HG03280 (cell line): ENCODE data around the gene MRPL28.
"Not testable (repeated sequence)": the region's sequence is repeated elsewhere in the genome, so short reads cannot be mapped to it uniquely, and the experiment has no call there.

ENCODE experiments used
- ATAC-seq: cut with Tn5 transposase; IDR thresholded peaks from one replicate; pipeline ENCODE4 v1.9.1; 2021; ENCODE audit warnings: mild to moderate bottlenecking, moderate library complexity; ENCODE audit not compliant: unreplicated experiment

MRPL28 gene

DNA sequence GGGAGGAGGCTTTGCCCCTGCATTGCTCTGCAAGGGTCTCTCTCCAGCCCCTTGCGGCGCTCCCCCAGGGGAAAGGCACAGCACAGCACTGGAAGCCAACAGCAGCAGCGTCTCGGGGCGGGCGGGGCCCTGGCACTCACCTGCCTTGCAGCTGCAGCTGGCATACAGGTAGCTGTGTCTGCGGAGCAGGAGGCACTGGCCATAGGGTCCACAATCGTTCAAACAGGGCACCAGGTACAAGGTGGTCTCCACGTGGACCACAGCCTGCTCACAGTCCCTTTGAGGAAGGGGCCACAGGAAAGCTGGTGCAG, 4.2 kb upstream of the MRPL28 start:
- ATAC-seq, result no peak

DNA sequence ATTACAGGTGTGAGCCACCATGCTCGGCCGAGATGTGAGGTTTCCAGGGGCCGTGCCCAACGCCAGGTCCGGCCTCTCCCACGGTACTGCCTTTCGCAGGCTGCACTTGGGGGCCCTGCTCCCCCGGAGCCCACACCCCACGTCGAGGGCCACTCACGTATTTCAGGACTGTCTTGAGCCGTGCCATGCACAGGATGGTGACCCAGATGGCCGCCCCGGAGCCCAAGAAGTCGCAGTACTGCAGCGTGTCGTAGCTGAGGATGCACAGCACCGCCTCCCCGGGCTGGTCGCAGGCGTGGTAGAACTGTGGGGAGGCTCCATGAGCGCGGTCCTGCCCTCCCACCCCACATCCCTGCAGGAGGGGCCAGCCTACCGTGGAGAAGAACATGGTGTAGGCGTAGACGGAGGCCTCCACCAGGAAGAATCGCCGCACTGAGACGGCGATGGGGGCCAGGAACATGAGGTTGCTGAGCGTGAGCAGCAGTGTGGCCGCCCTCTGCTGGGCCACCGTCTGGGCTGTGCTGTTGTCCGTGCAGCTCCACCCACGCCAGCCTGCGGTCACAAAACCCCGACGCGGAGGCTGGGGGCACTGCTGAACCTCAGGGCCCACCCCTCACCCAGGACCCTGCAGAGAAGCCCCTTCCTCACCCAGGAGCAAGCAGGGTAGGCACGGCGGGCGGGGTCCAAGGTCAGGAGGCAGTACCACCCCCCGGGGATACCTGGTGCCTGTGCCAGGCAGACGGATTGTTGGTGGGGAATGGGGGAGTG, 3.7 kb upstream of the MRPL28 start:
- no peak for ATAC-seq

DNA sequence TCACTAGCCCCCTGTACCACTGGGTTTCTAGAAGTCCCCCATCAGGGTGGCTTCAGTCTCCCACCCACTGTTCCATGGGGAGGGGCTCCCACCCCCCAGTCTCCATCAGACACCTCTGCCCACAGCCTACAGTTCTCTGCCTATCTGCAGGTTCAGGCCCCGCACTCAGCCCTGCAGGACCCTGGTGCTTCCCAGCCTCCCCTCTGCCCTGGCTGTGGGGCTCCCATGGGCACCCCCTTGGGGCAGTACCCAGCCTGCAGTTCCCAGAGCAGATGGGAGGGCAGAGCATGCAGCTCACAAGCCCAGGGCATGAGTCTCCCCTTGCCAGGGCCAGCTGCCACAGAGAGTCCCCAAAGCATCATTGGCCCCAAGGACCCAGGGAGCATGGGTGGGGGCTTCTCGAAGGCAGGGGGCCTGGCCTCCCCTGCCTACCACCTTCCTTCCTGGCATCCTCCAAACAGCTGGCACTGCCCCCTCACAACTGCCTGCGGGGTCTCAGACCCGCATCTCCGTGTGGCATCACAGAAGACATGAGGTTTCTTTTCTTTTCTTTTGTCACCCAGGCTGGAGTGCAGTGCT, 2.8 kb upstream of the MRPL28 start:
- ATAC-seq, result no peak

DNA sequence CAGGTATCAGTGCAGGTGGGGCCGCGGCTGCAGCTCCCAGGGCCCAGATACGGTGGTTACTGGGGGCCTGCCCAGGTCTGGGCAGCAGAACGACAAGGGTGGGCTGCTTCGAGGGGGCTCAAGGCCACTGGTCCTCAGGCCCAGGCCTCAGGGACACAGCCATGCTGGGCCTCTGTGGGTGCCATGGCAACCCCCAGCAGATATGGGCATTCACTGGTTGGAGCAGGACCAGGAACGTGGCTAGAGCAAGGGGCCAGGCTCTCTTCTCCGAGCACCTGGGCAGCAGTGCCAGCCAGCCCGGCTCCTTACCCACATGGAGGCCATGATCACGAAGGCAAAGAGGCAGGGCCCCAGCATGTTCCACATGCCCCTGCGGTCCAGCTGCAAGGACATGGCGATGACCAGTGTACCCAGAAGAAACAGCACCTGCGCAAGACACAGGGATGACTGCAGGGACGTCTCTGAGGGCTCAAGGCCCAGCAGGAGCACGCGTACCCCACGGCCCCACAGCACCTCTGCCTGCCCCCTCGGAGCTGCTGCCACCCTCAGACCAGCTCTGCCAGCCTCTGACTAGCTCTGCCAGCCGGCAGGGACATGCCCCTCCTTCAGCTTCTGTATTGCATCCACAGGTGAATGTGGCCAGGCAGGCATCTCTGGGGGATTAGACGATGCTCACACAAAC, 2.1 kb upstream of the MRPL28 start:
- ATAC-seq, result no peak

DNA sequence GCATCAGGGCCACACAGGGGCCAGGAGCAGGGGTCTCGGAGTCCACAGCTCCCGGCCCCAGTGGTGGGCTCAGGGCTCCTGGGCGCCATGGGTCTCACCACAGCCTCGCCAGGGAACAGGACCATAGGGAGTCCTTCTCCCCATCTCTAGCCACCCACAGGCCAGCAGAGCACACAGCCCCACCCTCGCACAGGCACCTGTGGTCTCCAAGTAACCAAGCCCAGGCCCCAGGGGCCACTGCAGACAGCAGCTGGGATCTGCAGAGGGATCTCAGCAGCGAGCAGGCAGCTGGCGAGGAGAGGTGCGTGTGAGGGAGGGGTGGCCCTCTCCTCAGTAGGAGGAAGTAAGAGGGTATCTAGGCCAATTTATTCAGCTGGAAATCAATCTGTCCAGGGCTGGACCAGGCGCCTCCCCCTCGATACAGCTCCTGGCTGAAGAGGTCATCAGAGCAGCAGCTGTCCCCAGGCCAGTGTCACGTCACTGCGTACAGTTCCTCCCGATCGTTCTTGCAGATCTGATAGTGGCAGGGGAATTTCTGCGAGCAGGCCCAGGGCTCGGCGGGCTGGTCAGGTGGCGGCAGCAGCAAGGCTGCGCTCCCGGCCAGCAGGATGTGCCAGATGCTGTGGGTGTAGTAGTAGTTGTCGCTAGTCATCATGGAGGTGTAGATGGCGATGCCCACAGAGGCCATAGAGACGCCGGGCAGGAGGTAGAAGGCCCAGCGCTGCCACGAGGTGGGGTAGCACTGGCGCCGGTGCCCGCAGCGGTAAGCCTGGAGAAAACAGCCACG, 1.4 kb upstream of the MRPL28 start:
- no peak for ATAC-seq

DNA sequence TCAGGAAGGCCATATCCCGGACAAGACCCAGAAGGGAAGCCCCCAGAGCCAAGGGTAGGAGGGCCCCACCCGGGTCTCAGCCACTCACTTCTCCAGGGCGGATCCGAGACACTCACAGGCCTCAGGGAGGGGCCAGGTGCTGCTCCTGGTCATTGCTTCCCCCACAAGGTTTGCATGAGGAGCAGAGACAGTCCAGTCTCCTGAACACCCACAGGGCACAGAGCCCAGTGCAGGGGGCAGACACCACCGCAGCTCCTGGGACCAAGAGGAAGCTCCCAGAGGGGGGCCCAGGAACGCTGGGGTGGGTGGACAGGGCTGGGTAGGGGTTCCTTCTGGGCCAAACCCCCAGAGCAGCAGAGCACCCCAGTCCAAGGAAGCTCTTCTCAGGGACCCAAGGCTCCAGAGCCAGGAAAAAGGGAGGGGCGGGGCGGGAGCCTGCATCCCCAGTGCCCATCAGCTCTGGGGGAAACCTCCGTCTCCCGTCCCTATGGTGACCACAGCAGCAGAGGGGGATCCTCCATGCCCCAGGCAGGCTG, 709 bp upstream of the MRPL28 start:
- no peak for ATAC-seq

DNA sequence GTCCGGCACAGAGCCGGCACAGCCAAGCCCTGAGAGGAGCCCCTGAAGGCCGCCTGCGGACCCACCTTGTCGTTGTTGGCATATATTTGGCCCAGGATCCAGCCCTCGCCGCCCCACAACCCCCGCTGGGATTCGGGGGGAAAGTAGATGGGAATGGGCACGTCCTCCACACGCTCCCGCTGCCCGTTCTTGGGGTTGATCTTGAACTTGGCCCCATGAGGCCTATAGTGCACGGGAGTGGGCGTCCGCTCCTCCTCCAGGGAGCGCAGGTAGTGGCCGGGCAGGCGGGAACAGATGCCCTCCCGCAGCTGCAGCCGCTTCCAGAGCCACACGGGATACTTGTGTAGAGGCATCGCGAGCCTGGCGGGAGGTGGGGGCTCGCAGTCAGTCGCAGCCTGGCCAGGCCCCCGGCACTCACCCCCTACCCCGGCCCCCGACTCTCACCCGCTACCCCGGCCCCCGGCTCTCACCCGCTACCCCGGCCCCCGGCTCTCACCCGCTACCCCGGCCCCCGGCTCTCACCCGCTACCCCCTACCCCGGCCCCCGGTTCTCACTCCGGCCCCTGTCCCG, 387 bp downstream of the MRPL28 start:
- ATAC-seq, result no peak

DNA sequence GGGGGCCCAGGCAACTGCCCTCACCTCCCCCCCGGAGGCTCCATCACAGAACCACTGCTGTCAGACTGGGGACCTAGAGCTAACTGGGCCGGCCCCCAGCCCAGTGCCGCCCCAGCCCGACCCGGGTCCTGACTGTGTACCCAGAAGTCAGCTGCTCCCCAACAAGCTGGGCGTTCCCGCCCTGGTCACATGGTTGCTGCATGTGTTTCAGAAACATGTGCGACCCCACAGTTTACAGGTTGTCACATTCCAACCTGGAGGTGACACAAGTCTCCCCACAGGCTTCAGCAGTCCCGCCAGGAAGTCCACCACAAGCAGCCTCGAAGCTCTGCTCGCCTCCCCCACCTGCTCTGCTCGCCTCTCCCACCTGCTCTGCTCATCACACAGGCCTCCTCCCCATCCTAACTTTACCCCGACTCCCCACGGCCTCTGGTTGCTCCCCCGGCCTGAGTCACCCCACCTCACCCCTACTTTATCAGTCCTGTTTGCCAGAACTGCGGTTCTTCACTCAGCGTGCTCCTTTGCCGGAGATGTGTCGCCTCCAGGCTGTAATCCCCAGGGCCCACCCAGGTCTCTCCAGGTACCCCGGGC, 968 bp downstream of the MRPL28 start:
- ATAC-seq, result no peak

DNA sequence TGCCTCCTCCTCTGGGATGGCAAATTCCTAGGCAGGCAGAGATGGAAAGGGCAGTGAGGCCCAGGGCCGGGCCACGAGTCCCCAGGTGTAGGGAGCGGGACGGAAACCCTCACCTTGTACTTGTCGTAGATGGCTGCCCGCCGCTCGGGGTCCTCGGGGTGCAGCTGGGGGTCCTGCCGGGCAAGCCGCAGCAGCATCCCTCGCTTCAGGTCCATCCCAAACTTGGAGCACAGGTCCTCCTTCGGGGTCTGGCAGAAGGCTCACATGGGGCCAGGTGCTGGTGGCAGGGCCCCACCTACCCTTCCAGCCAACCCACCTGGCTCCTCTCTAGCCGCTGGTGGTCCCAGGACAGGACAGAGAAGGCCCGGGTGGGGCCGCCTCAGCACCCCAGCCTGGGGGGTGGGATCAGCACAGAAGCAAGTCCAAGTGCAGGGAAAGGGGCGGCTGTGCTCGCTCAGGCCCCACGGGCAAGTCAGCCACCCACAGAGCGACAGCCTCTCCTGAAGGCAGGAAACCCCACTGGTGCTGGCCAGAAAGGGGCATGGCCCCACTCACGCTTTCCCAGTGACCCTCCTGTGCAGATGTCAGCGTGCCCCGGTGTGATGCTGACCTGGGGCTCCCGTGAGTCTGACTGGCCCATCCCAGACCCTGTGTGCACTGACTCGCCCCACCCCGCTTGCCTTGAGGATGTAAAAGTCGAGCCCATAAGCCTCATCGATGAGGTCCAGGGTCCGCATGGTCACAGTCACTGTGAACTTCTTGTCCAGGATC, 1.8 kb downstream of the MRPL28 start:
- no peak for ATAC-seq

DNA sequence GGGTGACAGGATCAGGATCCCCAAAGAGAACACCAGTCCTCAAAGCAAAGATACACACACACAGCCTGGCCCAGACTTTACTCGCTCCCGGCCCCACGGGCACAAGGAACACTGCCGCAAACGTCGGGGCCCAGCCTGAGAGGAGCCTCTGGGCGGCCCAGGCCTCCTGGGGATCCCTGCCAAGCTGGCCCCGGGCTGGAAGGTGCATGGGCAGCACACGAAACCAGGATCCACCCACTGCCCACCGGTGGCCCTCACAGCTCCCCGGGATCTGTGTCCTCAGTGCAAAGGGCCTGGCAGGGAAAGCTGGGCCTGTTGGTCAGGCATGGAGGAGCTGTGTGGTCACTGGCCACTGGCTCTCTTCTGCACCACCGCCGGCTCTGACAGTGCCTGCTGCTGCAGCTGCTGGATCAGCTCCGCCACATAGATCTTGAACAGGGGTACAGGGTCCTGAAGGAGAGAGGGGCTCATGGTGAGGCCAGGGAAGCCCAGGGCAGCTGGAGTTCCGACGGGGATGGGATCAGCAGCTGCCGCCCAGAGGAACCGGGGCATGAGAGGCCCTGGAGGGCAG, 2.9 kb downstream of the MRPL28 start:
- no peak for ATAC-seq

DNA sequence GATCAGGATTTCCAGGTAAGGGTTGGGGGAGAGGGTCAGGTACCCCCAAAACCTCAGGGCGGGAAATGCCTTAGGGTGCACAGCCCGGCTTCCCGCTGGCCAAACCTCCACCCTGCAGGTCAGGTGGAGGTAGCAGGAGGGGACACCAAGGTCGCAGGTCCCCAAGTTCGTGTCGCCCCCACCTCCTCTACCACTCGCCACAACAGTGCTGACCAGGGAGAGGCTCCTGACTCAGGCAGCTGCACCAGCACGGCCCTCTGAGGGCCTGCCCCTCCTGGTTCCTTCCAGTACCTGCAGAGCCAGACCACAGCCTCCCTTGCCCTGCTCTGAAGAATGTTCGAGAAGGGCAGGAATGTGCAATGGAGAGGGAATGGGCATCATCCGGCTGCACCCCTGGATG, 3.9 kb downstream of the MRPL28 start:
- no peak for ATAC-seq

DNA sequence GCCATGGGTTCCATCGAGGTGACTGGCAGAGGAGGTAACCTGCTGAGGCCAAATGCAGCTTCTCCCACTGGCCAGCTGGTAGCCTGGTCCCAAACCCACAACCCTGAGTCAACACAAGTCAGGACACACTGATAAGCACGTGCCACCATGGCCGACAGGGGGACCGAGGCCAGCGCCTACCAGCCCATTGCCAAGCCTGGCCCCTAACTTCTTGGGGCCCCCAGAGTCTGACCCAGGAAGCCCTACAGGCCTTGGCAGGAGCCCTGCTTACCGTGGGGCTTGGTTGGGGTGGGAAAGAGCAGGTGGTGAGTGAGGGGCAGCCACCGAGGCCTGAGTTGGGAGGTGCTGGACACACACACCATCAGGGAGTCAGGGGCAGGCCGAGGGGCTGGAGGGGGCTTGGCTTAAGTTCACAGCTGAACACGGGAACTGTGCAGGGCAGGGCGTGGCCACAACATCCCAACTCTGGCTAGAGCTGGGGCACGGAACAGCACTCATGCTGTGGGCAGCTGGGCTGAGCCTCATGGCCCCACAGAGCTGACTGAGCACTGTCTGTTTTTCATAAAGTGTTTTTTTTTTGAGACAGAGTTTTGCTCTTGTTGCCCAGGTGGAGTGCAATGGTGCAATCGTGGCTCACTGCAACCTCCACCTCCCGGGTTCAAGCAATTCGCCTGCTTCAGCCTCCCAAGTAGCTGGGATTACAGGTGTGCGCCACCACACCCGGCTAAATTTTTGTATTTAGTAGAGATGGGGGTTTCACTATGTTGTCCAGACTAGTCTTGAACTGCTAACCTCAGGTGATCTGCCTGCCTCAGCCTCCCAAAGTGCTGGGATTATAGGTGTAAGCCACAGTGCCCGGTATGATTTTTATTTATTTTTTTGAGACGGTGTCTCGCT, 5.5 kb downstream of the MRPL28 start:
- ATAC-seq, result no peak

DNA sequence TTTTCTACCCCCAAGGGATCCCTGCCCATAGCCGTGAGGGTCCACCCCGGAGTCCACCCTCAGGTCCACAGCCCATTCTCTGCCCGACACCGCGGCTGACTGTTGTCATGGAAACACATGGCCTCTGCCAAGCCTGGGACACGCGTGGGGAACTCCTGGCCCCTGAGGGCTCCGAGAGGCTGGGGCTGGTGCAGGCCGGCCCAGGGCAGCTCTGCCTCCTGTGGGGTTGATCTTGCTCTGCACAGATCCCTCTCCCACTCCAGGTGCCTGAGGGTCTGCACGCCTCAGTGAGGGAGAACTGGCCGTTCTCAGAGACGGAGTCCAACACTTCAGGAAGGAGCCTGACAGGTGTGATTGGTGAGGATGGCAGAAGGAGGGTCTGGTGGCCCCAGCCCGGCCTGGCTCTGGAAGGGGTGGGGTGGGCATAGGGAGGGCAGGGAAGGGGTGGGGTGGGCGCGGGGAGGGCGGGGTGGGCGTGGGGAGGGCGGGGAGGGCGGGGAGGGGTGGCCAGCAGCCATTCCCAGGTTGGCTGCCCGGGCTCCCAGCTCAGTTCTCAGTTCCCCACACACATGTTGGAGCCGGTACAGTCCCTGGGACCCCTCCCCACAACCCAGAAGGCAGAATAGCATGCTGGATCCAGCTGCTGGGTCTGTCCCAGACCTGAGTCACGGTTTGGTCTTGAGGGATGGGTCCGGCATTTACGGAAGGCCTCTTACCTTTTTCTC, 6.4 kb downstream of the MRPL28 start:
- ATAC-seq, result no peak

DNA sequence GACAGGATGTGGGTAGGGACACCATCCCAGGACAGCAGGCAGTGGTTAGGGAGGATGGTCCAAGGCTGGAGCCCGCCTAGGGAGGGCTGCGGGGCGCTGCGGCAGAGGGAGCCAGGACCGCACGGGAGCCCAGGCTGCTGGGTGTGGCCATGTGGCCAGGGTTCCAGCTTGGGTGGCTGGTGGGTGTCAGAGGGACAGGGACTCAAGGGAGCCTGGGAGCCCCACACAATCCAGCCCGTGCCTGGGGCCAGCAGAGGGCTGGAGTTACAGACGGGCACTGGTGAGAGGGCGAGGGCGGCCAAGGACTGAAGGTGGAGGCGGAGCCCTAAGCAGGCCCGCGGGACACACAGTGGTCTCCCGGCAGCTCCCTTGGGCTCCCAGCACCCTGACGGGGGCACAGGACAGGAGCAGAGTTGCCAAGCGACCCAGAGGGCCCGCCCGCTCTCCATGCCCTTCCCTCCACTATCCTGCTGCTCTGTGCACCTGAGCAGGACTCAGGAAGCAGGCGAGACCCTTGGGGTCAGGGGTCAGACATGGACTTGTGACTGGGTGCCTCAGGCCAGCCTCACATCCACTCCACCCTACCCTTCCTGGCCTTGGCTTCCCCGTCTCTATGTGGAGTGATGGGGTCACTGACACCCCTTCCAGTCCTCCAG, 7.1 kb downstream of the MRPL28 start:
- no peak for ATAC-seq

DNA sequence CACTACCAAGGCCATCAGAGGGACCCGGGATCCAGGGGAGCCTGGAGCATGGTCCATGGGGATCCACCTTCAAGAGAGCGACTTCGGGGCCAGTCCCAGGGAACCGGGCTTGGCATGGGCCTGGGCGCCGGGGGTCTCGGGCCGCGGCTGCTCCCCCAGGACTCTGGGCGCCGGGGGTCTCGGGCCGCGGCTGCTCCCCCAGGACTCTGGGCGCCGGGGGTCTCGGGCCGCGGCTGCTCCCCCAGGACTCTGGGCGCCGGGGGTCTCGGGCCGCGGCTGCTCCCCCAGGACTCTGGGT, 7.7 kb downstream of the MRPL28 start:
- ATAC-seq, result not testable (repeated sequence)

DNA sequence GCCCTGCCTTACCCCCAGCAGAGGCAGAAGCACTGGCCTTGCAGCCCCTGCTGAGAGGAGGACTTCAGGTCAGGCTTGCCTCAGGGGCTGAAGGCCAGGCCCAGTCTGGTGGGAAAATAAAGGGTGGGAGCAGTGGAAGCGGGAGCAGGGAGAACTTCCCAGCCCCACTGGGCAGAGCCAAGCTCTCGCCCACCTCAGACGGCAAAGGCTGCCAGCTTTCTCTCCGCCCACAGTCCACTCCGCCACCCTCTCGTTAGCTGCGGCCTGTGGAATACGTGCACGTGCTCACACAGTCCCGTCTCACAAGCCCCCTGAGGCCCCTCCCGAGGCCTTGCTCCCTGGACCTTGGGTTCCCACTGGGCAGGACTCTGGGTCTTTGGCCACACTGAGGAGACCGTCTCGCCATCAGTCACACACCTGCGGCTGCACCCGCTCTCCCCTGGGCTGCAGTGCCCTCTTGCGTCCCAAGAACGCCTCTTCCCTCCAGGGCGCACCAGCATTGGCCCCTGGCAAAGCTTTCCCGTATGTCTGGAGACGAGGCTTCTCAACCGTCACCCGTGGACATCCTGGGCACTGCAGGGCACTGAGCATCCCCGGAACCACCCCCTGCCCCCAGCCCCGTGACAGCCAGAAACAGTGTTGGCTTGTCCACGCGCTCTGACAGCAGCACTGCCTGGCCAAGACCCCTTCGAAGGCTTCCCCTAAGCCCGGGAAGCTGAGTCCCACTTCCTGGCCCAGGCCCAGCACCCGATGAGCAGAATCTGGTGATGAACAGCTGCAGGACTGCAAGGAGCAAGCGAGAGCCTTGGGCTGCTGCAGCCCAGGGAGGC, 8.3 kb downstream of the MRPL28 start:
- ATAC-seq, result no peak
